CD4-positive, CD25-positive, alpha-beta regulatory T cell (primary cell): ENCODE measurements around the gene MED15. TPM values are rescaled to one million over a fixed set of nuclear protein-coding genes. Genes with fewer than 3 reads are reported as not detected.
"Not testable (repeated sequence)": the region's sequence is repeated elsewhere in the genome, so short reads cannot be mapped to it uniquely, and the experiment has no call there.

Experiments used
- ATAC-seq, 2 donors: fragments of 150-1000 bp; cut with Tn5 transposase; one replicate each; pipeline ENCODE4 v1.10.0; 2021; ENCODE audit warnings: low read depth in 2 of 2, moderate number of reproducible peaks in 2 of 2, moderate library complexity in 1 of 2
- DNase-seq, 3 donors: peaks; one replicate each; pipeline versions ENCODE4 v3.0.0 to v3.0.0-alpha.2; 2012 to 2022; ENCODE audit warnings: mixed read lengths in 1 of 3
- H3K27ac ChIP-seq: one replicate; pipeline ENCODE4 v1.7.0; 2013; ENCODE audit warnings: mild to moderate bottlenecking, low read length; ENCODE audit not compliant: insufficient read depth, poor library complexity, severe bottlenecking
- H3K27me3 ChIP-seq: one replicate; pipeline ENCODE4 v1.7.0; 2013; ENCODE audit warnings: low read length; ENCODE audit not compliant: control insufficient read depth, insufficient read depth
- H3K36me3 ChIP-seq: one replicate; pipeline ENCODE4 v1.7.0; 2013; ENCODE audit warnings: mild to moderate bottlenecking, low read length, moderate library complexity; ENCODE audit not compliant: control insufficient read depth, insufficient read depth
- H3K4me1 ChIP-seq: 2 replicates; pipeline ENCODE4 v1.7.0; 2013; ENCODE audit warnings: mild to moderate bottlenecking, low read length; ENCODE audit not compliant: insufficient read depth, control insufficient read depth, poor library complexity, severe bottlenecking
- H3K4me3 ChIP-seq: one replicate; pipeline ENCODE4 v1.7.0; 2013; ENCODE audit warnings: low read depth, mild to moderate bottlenecking, low read length, moderate library complexity
- H3K9me3 ChIP-seq, 2 experiments: 1 replicate in 1 of 2; 2 replicates in 1 of 2; pipeline ENCODE4 v1.7.0; 2013; ENCODE audit warnings: low read length in 2 of 2, mild to moderate bottlenecking in 1 of 2, moderate library complexity in 1 of 2; ENCODE audit not compliant: control insufficient read depth in 2 of 2
- H3K27ac Mint-ChIP-seq, 3 donors: one replicate each; pipeline ENCODE4 v1.8.0; 2020 to 2022; ENCODE audit warnings: mild to moderate bottlenecking in 3 of 3, mixed read lengths in 3 of 3, moderate library complexity in 2 of 3
- H3K27me3 Mint-ChIP-seq: one replicate; pipeline ENCODE4 v1.8.0; 2022; ENCODE audit warnings: mild to moderate bottlenecking, mixed read lengths
- H3K36me3 Mint-ChIP-seq: one replicate; pipeline ENCODE4 v1.8.0; 2020; ENCODE audit warnings: mixed read lengths
- H3K4me1 Mint-ChIP-seq, 4 donors: one replicate each; pipeline ENCODE4 v1.8.0; 2020 to 2022; ENCODE audit warnings: mixed read lengths in 4 of 4, mild to moderate bottlenecking in 1 of 4
- H3K4me3 Mint-ChIP-seq, 4 donors: one replicate each; pipeline ENCODE4 v1.8.0; 2020 to 2022; ENCODE audit warnings: mild to moderate bottlenecking in 4 of 4, mixed read lengths in 4 of 4, moderate library complexity in 3 of 4
- H3K9me3 Mint-ChIP-seq, 7 donors: one replicate each; pipeline ENCODE4 v1.8.0; 2020 to 2022; ENCODE audit warnings: mixed read lengths in 7 of 7, mild to moderate bottlenecking in 3 of 7, moderate library complexity in 2 of 7
- polyA plus RNA-seq, 4 donors: library from polyadenylated mRNA; unstranded; fragments of 300-500 nt; fragmentation: Illumina TruSeq; gene quantifications; one replicate each; pipeline ENCODE4 v1.2.3, GENCODE V29; 2021
- total RNA-seq: library from RNA; stranded (reverse); gene quantifications from one replicate; pipeline ENCODE4 v1.2.3, GENCODE V29; 2022

MED15 gene
- total and polyA plus RNA-seq, 5 donors from 2014 or later: 35.1 to 397 (median 41.6) TPM

GRCh38 chr22:20464912-20465758, 42.3 kb upstream of the MED15 start:
- ATAC-seq: no peak
- Histone ChIP-seq H3K4me3 (peak overlapping the region; percentile 66), H3K27me3 (no peaks in the 10 kb centered on the region), H3K4me1 (peaks cover 53% of the 10 kb centered on the region), H3K36me3 (peaks cover 2% of the 10 kb centered on the region), H3K9me3 (no peaks in the 10 kb centered on the region), H3K27ac (peak overlapping the region; percentile 90)
- peaks cover 18 to 78% (median 55%) of the 10 kb centered on the region in 4 donors for H3K4me1 Mint-ChIP-seq
- H3K9me3 Mint-ChIP-seq: peaks cover 0 to 2% (median 0%) of the 10 kb centered on the region in 7 donors
- H3K27me3 Mint-ChIP-seq: no peaks in the 10 kb centered on the region
- H3K4me3 Mint-ChIP-seq: peak overlapping the region; percentile 64 to 85 (median 82)
- peak overlapping the region; percentile 99 to 100 (median 99) for H3K27ac Mint-ChIP-seq
- no peak for DNase-seq
- peaks cover 21% of the 10 kb centered on the region for H3K36me3 Mint-ChIP-seq

DNA sequence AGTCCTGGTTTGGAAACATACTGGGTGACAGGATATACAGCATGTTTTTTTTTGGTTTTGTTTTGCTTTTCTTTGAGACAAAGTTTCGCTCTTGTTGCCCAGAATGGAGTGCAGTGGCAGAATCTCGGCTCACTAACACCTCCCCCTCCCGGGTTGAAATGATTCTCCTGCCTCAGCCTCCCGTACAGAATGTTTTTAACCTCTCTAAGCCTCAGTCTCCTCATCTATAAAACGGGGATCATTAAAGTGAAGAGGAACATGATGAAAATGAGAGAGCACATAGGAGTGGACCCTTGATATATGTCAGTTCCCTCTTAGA, 41.7 kb upstream of the MED15 start:
- Mint-ChIP-seq H3K36me3 (peaks cover 24% of the 10 kb centered on the region), H3K4me3 (peak overlapping the region; percentile 64 to 84 (median 82)), H3K27ac (peak overlapping the region; percentile 97 to 100 (median 99)), H3K9me3 (peaks cover 0 to 2% (median 0%) of the 10 kb centered on the region in 7 donors), H3K27me3 (no peaks in the 10 kb centered on the region), H3K4me1 (peaks cover 18 to 79% (median 57%) of the 10 kb centered on the region in 4 donors)
- Histone ChIP-seq H3K4me3 (peak overlapping the region; percentile 66), H3K36me3 (peaks cover 4% of the 10 kb centered on the region), H3K27me3 (no peaks in the 10 kb centered on the region), H3K4me1 (peaks cover 53% of the 10 kb centered on the region), H3K27ac (peak overlapping the region; percentile 90), H3K9me3 (no peaks in the 10 kb centered on the region)
- DNase-seq (peak in 2 of 3 donors; percentile 20 to 73), ATAC-seq (no peak)

DNA sequence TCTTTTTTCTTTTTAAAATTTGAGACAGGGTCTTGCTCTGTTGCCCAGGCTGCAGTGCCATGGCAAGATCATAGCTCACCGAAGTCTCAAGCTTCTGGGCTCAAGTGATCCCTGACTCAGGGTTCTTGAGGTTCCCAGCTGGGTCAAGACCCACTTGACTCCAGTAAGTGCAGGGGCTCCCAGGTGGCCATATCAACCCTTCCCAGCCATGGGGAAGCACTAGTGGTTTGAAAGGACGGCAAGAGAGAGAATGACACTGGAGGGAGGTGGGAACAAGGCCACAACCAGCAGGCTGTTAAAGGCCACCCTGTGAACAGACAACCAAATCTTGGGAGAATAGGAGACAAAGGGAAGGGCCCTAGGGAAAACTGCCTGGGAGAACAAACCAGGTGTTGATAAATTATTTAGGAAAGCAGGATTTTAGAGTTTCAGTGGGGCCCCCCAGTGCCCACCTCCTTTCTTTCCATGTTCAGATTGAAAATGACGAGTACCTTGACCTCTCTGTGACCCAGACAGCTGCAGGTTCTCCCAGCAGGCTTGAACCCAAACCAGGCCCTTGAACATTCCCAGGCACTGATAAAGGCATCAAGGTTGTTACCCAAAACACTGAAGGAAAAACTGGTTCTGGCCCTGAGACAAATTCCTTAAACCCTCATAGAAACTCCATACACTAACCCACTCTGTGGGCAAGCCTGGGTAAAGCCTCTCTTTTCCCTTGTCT, 40.6 kb upstream of the MED15 start:
- Histone ChIP-seq H3K4me3 (no peak overlapping the region), H3K27ac (peak overlapping the region; percentile 90), H3K27me3 (no peaks in the 10 kb centered on the region), H3K9me3 (no peaks in the 10 kb centered on the region), H3K4me1 (peaks cover 49% of the 10 kb centered on the region), H3K36me3 (peaks cover 14% of the 10 kb centered on the region)
- DNase-seq (no peak), ATAC-seq (no peak)
- peaks cover 27% of the 10 kb centered on the region for H3K36me3 Mint-ChIP-seq
- peaks cover 18 to 80% (median 54%) of the 10 kb centered on the region in 4 donors for H3K4me1 Mint-ChIP-seq
- no peaks in the 10 kb centered on the region for H3K27me3 Mint-ChIP-seq
- peak overlapping the region; percentile 89 to 99 (median 99) for H3K27ac Mint-ChIP-seq
- H3K4me3 Mint-ChIP-seq: peak overlapping the region in 1 of 4 donors; percentile 21
- H3K9me3 Mint-ChIP-seq: peaks cover 0 to 2% (median 0%) of the 10 kb centered on the region in 7 donors

DNA sequence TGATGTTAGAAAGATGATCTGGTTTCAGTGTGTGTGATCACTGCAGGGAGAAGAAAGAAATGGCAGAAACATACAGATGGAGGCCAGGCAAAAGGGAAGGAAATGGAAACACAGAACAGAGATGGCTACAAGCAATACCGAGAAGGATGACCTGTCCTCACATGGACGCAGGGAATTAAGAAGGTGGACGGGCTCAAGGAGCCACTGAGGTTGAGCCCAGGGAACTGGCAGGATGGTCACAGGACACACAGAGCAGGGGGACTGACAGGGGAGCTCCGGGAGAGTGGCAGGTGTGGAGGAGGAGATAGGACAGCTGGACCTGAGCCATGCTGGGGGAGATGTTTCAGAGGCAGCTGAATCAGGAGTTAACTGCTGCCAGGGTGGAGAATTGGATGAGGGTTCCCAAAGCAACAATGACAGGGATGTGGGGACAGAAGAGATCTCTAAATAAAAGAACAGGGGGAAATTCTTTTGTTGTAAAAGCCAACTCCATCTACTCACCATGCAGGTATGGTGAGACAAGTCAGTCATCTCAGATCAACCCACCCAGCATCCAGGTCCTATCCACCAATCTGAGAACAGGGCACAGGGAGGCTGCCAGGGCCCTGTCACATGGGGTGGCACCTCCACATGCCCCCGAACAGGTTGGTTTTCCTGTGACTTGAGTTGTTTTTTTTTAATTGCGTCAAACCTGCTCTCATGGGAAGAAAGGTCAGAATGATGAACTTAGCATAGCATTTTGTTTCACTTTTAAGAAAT, 38.1 kb upstream of the MED15 start:
- Histone ChIP-seq H3K27me3 (no peaks in the 10 kb centered on the region), H3K4me1 (peaks cover 30% of the 10 kb centered on the region), H3K4me3 (no peak overlapping the region), H3K27ac (peak overlapping the region; percentile 29), H3K36me3 (peaks cover 14% of the 10 kb centered on the region), H3K9me3 (no peaks in the 10 kb centered on the region)
- no peak for ATAC-seq
- H3K4me1 Mint-ChIP-seq: peaks cover 9 to 72% (median 42%) of the 10 kb centered on the region in 4 donors
- peak overlapping the region in 3 of 4 donors; percentile 20 to 51 (median 50) for H3K4me3 Mint-ChIP-seq
- H3K27me3 Mint-ChIP-seq: no peaks in the 10 kb centered on the region
- no peaks in the 10 kb centered on the region for H3K9me3 Mint-ChIP-seq
- DNase-seq: no peak
- peaks cover 32% of the 10 kb centered on the region for H3K36me3 Mint-ChIP-seq
- H3K27ac Mint-ChIP-seq: peak overlapping the region; percentile 87 to 99 (median 88)

DNA sequence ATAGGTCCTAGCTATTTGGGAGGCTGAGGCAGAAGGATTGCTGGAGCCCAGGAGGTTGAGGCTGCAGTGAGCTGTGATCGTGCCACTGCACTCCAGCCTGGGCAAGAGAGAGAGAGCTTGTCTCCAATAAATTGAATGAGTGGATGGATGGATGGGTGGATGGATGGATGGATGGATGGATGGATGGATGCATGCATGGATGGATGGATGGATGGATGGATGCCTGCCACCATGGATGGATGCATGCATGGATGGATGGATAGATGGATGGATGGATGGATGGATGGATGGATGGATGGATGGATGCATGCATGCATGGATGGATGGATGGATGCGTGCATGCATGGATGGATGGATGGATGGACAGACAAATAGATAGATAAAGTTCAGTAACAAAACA, 36.9 kb upstream of the MED15 start:
- DNase-seq, H3K4me3 ChIP-seq, H3K9me3 Mint-ChIP-seq, H3K27ac ChIP-seq, ATAC-seq, H3K27me3 Mint-ChIP-seq, H3K4me3 Mint-ChIP-seq, H3K27me3 ChIP-seq, H3K9me3 ChIP-seq: not testable (repeated sequence)
- Mint-ChIP-seq H3K36me3 (peaks cover 31% of the 10 kb centered on the region), H3K27ac (peak overlapping the region in 2 of 3 donors; percentile 71 to 74), H3K4me1 (peaks cover 15 to 71% (median 44%) of the 10 kb centered on the region in 4 donors)
- Histone ChIP-seq H3K4me1 (peaks cover 30% of the 10 kb centered on the region), H3K36me3 (peaks cover 14% of the 10 kb centered on the region)

- H3K4me1 ChIP-seq: peaks cover 31% of the 10 kb centered on the region
- DNase-seq: no peak
- H3K36me3 ChIP-seq: peaks cover 14% of the 10 kb centered on the region
- no peak overlapping the region for H3K27ac ChIP-seq
- H3K9me3 Mint-ChIP-seq: no peaks in the 10 kb centered on the region
- ATAC-seq: no peak
- peaks cover 15 to 72% (median 43%) of the 10 kb centered on the region in 4 donors for H3K4me1 Mint-ChIP-seq
- peaks cover 28% of the 10 kb centered on the region for H3K36me3 Mint-ChIP-seq
- H3K9me3 ChIP-seq: no peaks in the 10 kb centered on the region
- no peaks in the 10 kb centered on the region for H3K27me3 Mint-ChIP-seq
- no peak overlapping the region for H3K4me3 ChIP-seq
- H3K27ac Mint-ChIP-seq: peak overlapping the region in 1 of 3 donors; percentile 74
- H3K27me3 ChIP-seq: no peaks in the 10 kb centered on the region
- peak overlapping the region in 1 of 4 donors; percentile 29 for H3K4me3 Mint-ChIP-seq
Measured at GRCh38 chr22:20471126-20471833, 36.1 kb upstream of the MED15 start.
